ENCODE data around the gene TMEM117. TPM values are rescaled to one million over a fixed set of nuclear protein-coding genes. Genes with fewer than 3 reads are reported as not detected.

Gene TMEM117
- total RNA-seq, 2 experiments from 2014 or later = 0.95 to 0.96 TPM

DNA sequence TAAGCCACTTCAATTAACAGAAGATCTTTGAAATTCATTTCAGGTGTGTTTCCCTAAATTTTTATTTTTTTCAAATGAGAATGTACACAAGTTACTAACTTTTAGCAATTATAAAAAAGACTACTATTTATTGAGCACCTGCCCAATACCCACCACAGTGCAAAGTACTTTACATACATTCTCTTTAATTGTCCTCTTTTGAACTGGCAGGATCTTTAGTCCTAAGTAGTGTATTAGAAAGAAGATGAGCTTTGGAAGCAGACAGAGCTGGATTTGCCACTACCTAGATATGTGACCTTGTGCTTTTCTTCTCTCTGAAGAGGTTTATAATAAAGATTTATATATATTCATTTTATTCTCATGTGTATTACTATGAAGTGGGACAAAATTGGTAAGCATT, 63.7 kb downstream of the TMEM117 start:
- H3K4me3 Mint-ChIP-seq = no peak overlapping the region
- TF ChIP-seq, protein P1, sequence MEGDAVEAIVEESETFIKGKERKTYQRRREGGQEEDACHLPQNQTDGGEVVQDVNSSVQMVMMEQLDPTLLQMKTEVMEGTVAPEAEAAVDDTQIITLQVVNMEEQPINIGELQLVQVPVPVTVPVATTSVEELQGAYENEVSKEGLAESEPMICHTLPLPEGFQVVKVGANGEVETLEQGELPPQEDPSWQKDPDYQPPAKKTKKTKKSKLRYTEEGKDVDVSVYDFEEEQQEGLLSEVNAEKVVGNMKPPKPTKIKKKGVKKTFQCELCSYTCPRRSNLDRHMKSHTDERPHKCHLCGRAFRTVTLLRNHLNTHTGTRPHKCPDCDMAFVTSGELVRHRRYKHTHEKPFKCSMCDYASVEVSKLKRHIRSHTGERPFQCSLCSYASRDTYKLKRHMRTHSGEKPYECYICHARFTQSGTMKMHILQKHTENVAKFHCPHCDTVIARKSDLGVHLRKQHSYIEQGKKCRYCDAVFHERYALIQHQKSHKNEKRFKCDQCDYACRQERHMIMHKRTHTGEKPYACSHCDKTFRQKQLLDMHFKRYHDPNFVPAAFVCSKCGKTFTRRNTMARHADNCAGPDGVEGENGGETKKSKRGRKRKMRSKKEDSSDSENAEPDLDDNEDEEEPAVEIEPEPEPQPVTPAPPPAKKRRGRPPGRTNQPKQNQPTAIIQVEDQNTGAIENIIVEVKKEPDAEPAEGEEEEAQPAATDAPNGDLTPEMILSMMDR (IDR thresholded peaks at IDR 0.05) = no peak
- intact Hi-C loops (cut with micrococcal nuclease) = no loop called here
- POLR2A ChIA-PET = no interaction called here
- DNase-seq (no peak), ATAC-seq (no peak)
- H3K4me1 Mint-ChIP-seq (ENCODE audit: low read depth) = no peaks in the 10 kb centered on the region
- CTCF ChIA-PET = no interaction called here
- H3K36me3 Mint-ChIP-seq (ENCODE audit: low read depth) = no peaks in the 10 kb centered on the region
- H3K9me3 Mint-ChIP-seq = no peaks in the 10 kb centered on the region
- no peaks in the 10 kb centered on the region for H3K27me3 Mint-ChIP-seq
- no peak overlapping the region for H3K27ac Mint-ChIP-seq

DNA sequence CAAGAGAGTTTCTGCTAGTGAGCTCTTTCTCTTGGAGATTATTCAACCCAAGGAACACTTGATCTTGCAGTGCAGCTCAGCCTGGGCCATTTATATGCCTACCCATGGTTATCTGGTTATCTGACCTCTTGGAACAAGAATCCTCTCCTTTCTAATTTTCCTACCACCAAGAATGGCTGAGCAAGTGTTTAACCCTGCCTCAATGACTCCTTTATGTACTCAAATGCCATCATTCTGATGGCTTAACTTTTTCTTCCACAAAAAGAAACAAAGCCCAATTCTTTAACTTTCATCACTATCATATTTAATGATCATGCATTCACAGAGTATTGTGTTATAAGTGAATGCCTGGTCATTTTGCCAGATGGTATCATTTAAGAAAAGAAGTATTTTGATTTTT, 67.8 kb downstream of the TMEM117 start:
- Mint-ChIP-seq H3K36me3 (ENCODE audit: low read depth) (no peaks in the 10 kb centered on the region), H3K27ac (no peak overlapping the region), H3K9me3 (no peaks in the 10 kb centered on the region), H3K4me1 (ENCODE audit: low read depth) (no peaks in the 10 kb centered on the region), H3K27me3 (no peaks in the 10 kb centered on the region), H3K4me3 (no peak overlapping the region)
- no peak for ATAC-seq
- ChIA-PET CTCF (no interaction called here), POLR2A (no interaction called here)
- intact Hi-C loops (cut with micrococcal nuclease) = no loop called here
- DNase-seq = no peak
- TF ChIP-seq, protein P1 (IDR thresholded peaks at IDR 0.05) = no peak

DNA sequence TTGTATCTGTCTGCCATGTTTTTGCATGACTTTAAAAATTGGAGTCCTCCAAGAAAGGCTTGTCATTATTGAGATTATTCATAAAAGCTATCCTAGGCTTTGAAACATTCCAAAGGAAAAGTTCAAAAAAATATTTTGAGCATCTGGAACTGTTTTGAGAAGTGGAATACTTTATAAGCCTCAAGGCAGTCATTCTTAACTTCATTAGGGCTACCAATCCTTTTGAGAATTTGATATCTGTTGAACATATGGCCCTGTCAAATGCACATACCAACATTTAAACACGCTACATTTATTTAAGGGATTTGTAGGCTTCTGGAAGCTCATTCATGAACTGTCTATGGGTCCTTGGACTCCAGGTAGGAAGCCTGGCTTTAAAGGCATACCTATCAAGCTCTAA, 77.0 kb downstream of the TMEM117 start:
- H3K27me3 Mint-ChIP-seq = no peaks in the 10 kb centered on the region
- H3K36me3 Mint-ChIP-seq (ENCODE audit: low read depth) = no peaks in the 10 kb centered on the region
- POLR2A ChIA-PET = no interaction called here
- no peaks in the 10 kb centered on the region for H3K9me3 Mint-ChIP-seq
- intact Hi-C loops (cut with micrococcal nuclease) = no loop called here
- TF ChIP-seq, protein P1 (IDR thresholded peaks at IDR 0.05) = no peak
- H3K27ac Mint-ChIP-seq = no peak overlapping the region
- no peak overlapping the region for H3K4me3 Mint-ChIP-seq
- no peaks in the 10 kb centered on the region for H3K4me1 Mint-ChIP-seq (ENCODE audit: low read depth)
- ATAC-seq (no peak), DNase-seq (no peak)
- CTCF ChIA-PET = no interaction called here

DNA sequence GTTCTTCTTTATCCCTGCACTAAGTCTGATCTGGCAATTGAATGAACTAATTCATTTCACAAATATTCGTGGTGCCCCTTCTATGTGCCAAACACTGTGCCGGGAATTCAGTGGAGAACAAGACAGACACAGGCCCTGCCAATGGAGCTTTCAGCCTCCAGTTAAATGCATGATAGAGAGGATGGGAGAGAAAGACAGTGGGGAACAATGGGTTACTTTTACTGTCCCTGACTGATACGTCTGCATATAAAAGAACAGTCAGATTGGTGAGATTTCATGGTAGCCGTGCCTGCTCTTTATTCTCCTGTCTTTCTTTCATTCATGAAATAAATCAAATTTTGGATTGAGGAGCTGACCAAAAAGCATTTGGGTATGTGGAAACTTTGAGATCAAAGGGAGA, 78.5 kb downstream of the TMEM117 start:
- no peaks in the 10 kb centered on the region for H3K9me3 Mint-ChIP-seq
- POLR2A ChIA-PET = no interaction called here
- TF ChIP-seq, protein P1 (IDR thresholded peaks at IDR 0.05) = no peak
- no peak for DNase-seq
- H3K4me1 Mint-ChIP-seq (ENCODE audit: low read depth) = no peaks in the 10 kb centered on the region
- ATAC-seq = no peak
- H3K27me3 Mint-ChIP-seq = no peaks in the 10 kb centered on the region
- CTCF ChIA-PET = interaction anchor here (1.0 kb wide), 1 partner anchor 1034 kb away, joined by 3 read pairs; no protein-coding TSS in a partner anchor
- H3K4me3 Mint-ChIP-seq = no peak overlapping the region
- no peak overlapping the region for H3K27ac Mint-ChIP-seq
- intact Hi-C loops (cut with micrococcal nuclease) = no loop called here
- H3K36me3 Mint-ChIP-seq (ENCODE audit: low read depth) = no peaks in the 10 kb centered on the region

DNA sequence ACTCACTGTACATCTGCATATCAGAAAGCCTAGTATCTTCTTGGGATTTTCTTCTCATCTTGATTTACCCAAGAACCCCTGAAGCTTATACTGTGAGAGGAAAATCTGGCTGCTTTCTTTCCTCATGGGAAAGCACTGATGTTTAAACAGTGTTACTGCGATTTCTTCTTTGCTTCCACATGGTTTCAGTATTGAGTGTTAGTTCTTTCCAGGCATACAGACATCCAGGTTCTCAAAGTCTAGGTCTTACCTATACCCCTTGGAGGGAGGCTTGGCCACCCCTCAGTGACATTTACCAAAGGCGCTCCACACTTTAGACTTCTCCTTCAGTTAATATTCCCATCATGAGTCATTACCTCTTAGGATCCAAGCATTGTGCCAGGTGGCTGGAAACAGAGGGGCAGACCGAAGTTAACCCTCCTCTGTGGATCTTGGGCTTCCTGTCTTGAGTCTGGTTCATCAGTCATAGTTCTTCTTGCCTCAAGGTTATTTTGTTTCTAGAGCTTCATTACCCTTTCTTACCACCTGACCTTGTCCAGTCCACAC, 79.1 kb downstream of the TMEM117 start:
- no peaks in the 10 kb centered on the region for H3K27me3 Mint-ChIP-seq
- DNase-seq = no peak
- H3K9me3 Mint-ChIP-seq = no peaks in the 10 kb centered on the region
- ChIA-PET POLR2A (no interaction called here), CTCF (interaction anchor here (1.0 kb wide), 1 partner anchor 1033 kb away, joined by 3 read pairs; no protein-coding TSS in a partner anchor)
- no peak for ATAC-seq
- no peaks in the 10 kb centered on the region for H3K4me1 Mint-ChIP-seq (ENCODE audit: low read depth)
- H3K36me3 Mint-ChIP-seq (ENCODE audit: low read depth) = no peaks in the 10 kb centered on the region
- TF ChIP-seq, protein P1 (IDR thresholded peaks at IDR 0.05) = no peak
- no peak overlapping the region for H3K27ac Mint-ChIP-seq
- intact Hi-C loops (cut with micrococcal nuclease) = no loop called here
- no peak overlapping the region for H3K4me3 Mint-ChIP-seq

Data from activated CD8-positive, alpha-beta T cell treated with anti-CD3 and anti-CD28 coated beads for 36 hours (primary cell).